Measurements from ENCODE around the gene SAMD4B.
A peak's percentile ranks its signal among the peaks of the same experiment; 100 is the strongest.

DNA sequence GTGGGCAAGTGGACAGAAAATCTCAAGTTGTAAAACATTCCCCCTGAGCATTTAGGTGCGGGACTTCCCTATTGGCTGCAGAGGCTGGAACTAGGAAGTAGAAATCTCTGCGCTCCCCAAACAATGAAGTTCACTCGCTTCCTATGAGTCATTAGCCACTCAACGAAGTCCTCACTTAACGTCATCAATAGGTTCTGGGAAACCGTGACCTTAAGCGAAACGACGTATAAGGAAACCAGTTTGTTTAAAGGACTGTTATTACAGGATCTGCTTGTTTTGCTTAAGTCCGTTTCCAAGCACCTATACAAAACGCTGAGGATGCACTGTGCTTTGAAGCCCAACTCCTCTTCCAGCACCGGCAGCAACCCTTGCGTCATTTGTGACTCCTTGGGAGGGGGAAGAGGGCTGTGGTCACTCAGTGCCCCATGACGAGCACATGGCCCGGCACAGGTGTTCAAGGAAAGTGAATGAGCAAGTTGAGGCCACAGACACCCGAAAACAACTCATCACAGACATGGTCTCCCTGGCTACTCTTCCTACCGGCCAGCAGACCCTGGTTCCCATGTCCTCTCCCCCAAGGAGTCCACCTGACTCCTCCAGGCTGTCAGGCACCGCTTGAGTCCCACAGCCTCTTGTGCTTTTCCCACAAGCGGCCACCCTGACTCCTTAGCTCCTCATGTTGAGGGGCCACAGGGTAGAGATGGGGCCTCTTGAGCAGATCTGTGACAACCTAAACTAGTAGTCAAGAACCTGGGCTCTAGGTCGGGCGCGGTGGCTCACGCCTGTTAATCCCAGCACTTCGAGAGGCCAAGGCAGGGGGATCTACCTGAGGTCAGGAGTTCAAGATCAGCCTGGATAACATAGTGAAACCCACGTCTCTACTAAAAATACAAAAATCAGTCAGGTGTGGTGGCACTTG, 88.7 kb downstream of the SAMD4B start:
- TF ChIP-seq, protein P1, sequence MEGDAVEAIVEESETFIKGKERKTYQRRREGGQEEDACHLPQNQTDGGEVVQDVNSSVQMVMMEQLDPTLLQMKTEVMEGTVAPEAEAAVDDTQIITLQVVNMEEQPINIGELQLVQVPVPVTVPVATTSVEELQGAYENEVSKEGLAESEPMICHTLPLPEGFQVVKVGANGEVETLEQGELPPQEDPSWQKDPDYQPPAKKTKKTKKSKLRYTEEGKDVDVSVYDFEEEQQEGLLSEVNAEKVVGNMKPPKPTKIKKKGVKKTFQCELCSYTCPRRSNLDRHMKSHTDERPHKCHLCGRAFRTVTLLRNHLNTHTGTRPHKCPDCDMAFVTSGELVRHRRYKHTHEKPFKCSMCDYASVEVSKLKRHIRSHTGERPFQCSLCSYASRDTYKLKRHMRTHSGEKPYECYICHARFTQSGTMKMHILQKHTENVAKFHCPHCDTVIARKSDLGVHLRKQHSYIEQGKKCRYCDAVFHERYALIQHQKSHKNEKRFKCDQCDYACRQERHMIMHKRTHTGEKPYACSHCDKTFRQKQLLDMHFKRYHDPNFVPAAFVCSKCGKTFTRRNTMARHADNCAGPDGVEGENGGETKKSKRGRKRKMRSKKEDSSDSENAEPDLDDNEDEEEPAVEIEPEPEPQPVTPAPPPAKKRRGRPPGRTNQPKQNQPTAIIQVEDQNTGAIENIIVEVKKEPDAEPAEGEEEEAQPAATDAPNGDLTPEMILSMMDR (IDR thresholded peaks at IDR 0.05) = no peak
- peak in 1 of 3 donors; percentile 22 for TF ChIP-seq POLR2A (IDR thresholded peaks at IDR 0.05)

Data from body of pancreas (tissue), 4 donors.